HL-60 (cell line): ENCODE data around the gene LRMDA.

Experiments
- DNase-seq, 2 experiments: peaks; one replicate each; pipeline ENCODE4 v3.0.0-alpha.2; 2010 to 2020; ENCODE audit warnings: low read depth in 1 of 2, low spot score in 1 of 2
- H3K27ac ChIP-seq: fragments of 250-450 bp; sonication (Bioruptor Pico); replicated peaks from 2 replicates; pipeline ENCODE4 v1.5.1; 2020; ENCODE audit warnings: mild to moderate bottlenecking, moderate library complexity
- H3K27me3 ChIP-seq: fragments of 250-450 bp; sonication (Bioruptor Pico); 2 replicates; pipeline ENCODE4 v1.5.1; 2021; ENCODE audit warnings: mild to moderate bottlenecking, moderate library complexity; ENCODE audit not compliant: insufficient read depth, poor library complexity, severe bottlenecking
- H3K4me3 ChIP-seq: replicated peaks from 2 replicates; pipeline ENCODE4 v1.5.1; 2011; ENCODE audit warnings: mild to moderate bottlenecking, control low read depth, low read length; ENCODE audit not compliant: insufficient read depth
- CTCF ChIP-seq: IDR thresholded peaks from one replicate; pipeline ENCODE4 v1.5.1; 2011; ENCODE audit warnings: low read length, control low read depth, inconsistent platforms; ENCODE audit not compliant: insufficient read depth
- GABPA ChIP-seq: IDR thresholded peaks from 2 replicates; pipeline ENCODE4 v1.6.1; 2012; ENCODE audit warnings: low read depth
- POLR2AphosphoS5 ChIP-seq: IDR thresholded peaks from 2 replicates; pipeline ENCODE4 v1.6.1; 2012; ENCODE audit warnings: low read depth
- REST ChIP-seq: IDR thresholded peaks from 2 replicates; pipeline ENCODE4 v1.6.1; 2012; ENCODE audit warnings: low read depth; ENCODE audit not compliant: insufficient replicate concordance
- SPI1 ChIP-seq: IDR thresholded peaks from 2 replicates; pipeline ENCODE4 v1.6.1; 2012; ENCODE audit warnings: low read depth, mild to moderate bottlenecking, borderline replicate concordance

The LRMDA gene

GRCh38 chr10:76197293-76197692, 765.9 kb downstream of the LRMDA start:
- H3K4me3 ChIP-seq = no peak overlapping the region
- no peaks in the 10 kb centered on the region for H3K27me3 ChIP-seq
- no peak overlapping the region for H3K27ac ChIP-seq
- TF ChIP-seq REST (no peak), CTCF (no peak), POLR2AphosphoS5 (no peak), GABPA (no peak), SPI1 (no peak)
- no peak for DNase-seq

- Histone ChIP-seq H3K27ac (no peak overlapping the region), H3K4me3 (no peak overlapping the region), H3K27me3 (no peaks in the 10 kb centered on the region)
- TF ChIP-seq GABPA = no peak
- no peak for TF ChIP-seq CTCF
- no peak for TF ChIP-seq REST
- TF ChIP-seq SPI1 = no peak
- TF ChIP-seq POLR2AphosphoS5 = no peak
- DNase-seq = no peak
Measured at GRCh38 chr10:76198287-76199035, 767.0 kb downstream of the LRMDA start.

- Histone ChIP-seq H3K4me3 (no peak overlapping the region), H3K27me3 (no peaks in the 10 kb centered on the region), H3K27ac (no peak overlapping the region)
- TF ChIP-seq SPI1 (no peak), POLR2AphosphoS5 (no peak), GABPA (no peak), REST (no peak), CTCF (no peak)
- no peak for DNase-seq
Measured at GRCh38 chr10:76201962-76202361, 770.5 kb downstream of the LRMDA start.
